AG09309 (cell line): Measurements from ENCODE around the gene NAB1.

Experiments
- DNase-seq: peaks from one replicate; pipeline ENCODE4 v3.0.0-alpha.2; 2010; ENCODE audit warnings: low read depth
- H3K4me3 ChIP-seq: 2 replicates; pipeline ENCODE4 v1.5.1; 2011; ENCODE audit warnings: mild to moderate bottlenecking, low read depth, low read length, moderate library complexity; ENCODE audit not compliant: control insufficient read depth
- CTCF ChIP-seq: IDR thresholded peaks from 2 replicates; pipeline ENCODE4 v1.5.1; 2011; ENCODE audit warnings: mild to moderate bottlenecking, low read depth, low read length, inconsistent platforms; ENCODE audit not compliant: insufficient read depth, control insufficient read depth; ENCODE audit errors: missing control alignments

Gene NAB1

GRCh38 chr2:190679391-190679790 is 30.5 kb downstream of the NAB1 start:
- TF ChIP-seq CTCF = no peak
- DNase-seq = no peak
- H3K4me3 ChIP-seq = no peak overlapping the region

GRCh38 chr2:190679813-190680591 is 31.1 kb downstream of the NAB1 start:
- DNase-seq = no peak
- H3K4me3 ChIP-seq = no peak overlapping the region
- TF ChIP-seq CTCF = peak; percentile 25

GRCh38 chr2:190682168-190682567 is 33.3 kb downstream of the NAB1 start:
- no peak for TF ChIP-seq CTCF
- DNase-seq = no peak
- H3K4me3 ChIP-seq = no peak overlapping the region

- no peak overlapping the region for H3K4me3 ChIP-seq
- no peak for DNase-seq
- TF ChIP-seq CTCF = no peak
Observed at GRCh38 chr2:190683802-190684201, 34.9 kb downstream of the NAB1 start.

GRCh38 chr2:190684931-190685330 is 36.0 kb downstream of the NAB1 start:
- no peak for TF ChIP-seq CTCF
- H3K4me3 ChIP-seq = no peak overlapping the region
- no peak for DNase-seq

GRCh38 chr2:190685333-190685732 is 36.5 kb downstream of the NAB1 start:
- DNase-seq = no peak
- no peak for TF ChIP-seq CTCF
- H3K4me3 ChIP-seq = no peak overlapping the region
